Right lobe of liver (tissue), 6 donors: Measurements from ENCODE around the gene BICRA. TPM values are rescaled to one million over a fixed set of nuclear protein-coding genes. Genes with fewer than 3 reads are reported as not detected.

Experiments used
- ATAC-seq, 4 donors: fragments of 200-7000 bp; cut with Tn5 transposase; one replicate each; pipeline ENCODE4 v1.9.1; 2020; ENCODE audit warnings: mild to moderate bottlenecking in 4 of 4, moderate library complexity in 4 of 4
- DNase-seq, 3 donors: peaks; one replicate each; pipeline ENCODE4 v3.0.0-alpha.2; 2020
- H3K27ac ChIP-seq, 3 donors: fragments of 200-600 bp; one replicate each; pipeline ENCODE4 v1.8.0; 2022
- H3K27me3 ChIP-seq, 2 donors: fragments of 200-600 bp; one replicate each; pipeline ENCODE4 v1.8.0; 2022
- H3K36me3 ChIP-seq, 4 donors: fragments of 200-600 bp; sonication (generic) in 1 of 4; one replicate each; pipeline versions ENCODE4 v1.5.1 to v1.8.0; 2017 to 2022; ENCODE audit warnings: control low read depth in 1 of 4
- H3K4me1 ChIP-seq, 4 donors: fragments of 200-600 bp; sonication (generic) in 1 of 4; one replicate each; pipeline versions ENCODE4 v1.5.1 to v1.8.0; 2017 to 2022; ENCODE audit warnings: control low read depth in 1 of 4
- H3K4me3 ChIP-seq, 3 donors: fragments of 200-600 bp; one replicate each; pipeline ENCODE4 v1.8.0; 2022
- H3K9me3 ChIP-seq, 4 donors: fragments of 200-600 bp; sonication (generic) in 1 of 4; one replicate each; pipeline versions ENCODE4 v1.5.1 to v1.8.0; 2017 to 2022; ENCODE audit warnings: control low read depth in 1 of 4
- CTCF ChIP-seq, 4 donors: fragments of 200-600 bp in 3 of 4; fragments of 450-650 bp in 1 of 4; IDR thresholded peaks; one replicate each; pipeline versions ENCODE4 v1.5.1 to v1.8.0; 2016 to 2022; ENCODE audit warnings: antibody characterized with exemption in 4 of 4, mild to moderate bottlenecking in 2 of 4
- POLR2A ChIP-seq: fragments of 450-650 bp; IDR thresholded peaks from one replicate; pipeline ENCODE4 v1.6.1; 2017; ENCODE audit warnings: antibody characterized with exemption, mild to moderate bottlenecking
- WGBS: methylation state at CpG from one replicate; pipeline ENCODE4 v1.1.6; 2018; ENCODE audit warnings: low coverage, low lambda C conversion rate; ENCODE audit not compliant: insufficient coverage; ENCODE audit errors: missing lambda C conversion rate; 5-methylcytosine and 5-hydroxymethylcytosine counted together
- intact Hi-C, 2 donors: fragments of 100-400 bp; cut with DNase I; formaldehyde crosslinking; loops; one replicate each; pipeline versions ENCODE4 v1.11.2 to v1.14.1; 2022
- long read RNA-seq: library from polyadenylated mRNA; unstranded; transcript quantifications from one replicate; pipeline ENCODE4 v2.0.0, GENCODE V29; 2019
- total RNA-seq, 6 experiments: library from RNA; depleted of rRNA in 2 of 6; stranded (reverse); fragments of >200 nt in 2 of 6; fragmentation: NEBNext Ultra II Directional in 3 of 6; extraction: Animal tissue kit (Norgen Biotek cat#: 25700) in 3 of 6; gene quantifications; one replicate each; pipeline versions ENCODE4 v1.1.0 to v1.2.4, GENCODE V29; 2016 to 2023
- donor health status: DM: no; HTN: yes; CAD: no.
- donor health status: DM: no; HTN: no; CAD: no.
- donor health status: DM: no; HTN: no; CAD: no.
- donor health status: DM: no; HTN: yes; CAD: no.
- donor health status: DM: no; HTN: yes; CAD: no.

The BICRA gene
- 1 to 10 TPM; 3.7 to 7.3 (median 6.4) TPM for total RNA-seq
- long read RNA-seq = 0 reads

- WGBS = under 1% methylated on average over 25 of the region's 94 CpGs
- Histone ChIP-seq H3K4me1 (peaks cover 0 to 19% (median 8%) of the 10 kb centered on the region in 4 donors), H3K9me3 (no peaks in the 10 kb centered on the region), H3K36me3 (no peaks in the 10 kb centered on the region), H3K27me3 (no peaks in the 10 kb centered on the region), H3K27ac (peak within 1 kb of the TSS; percentile 97 to 99 (median 98)), H3K4me3 (peak within 1 kb of the TSS; percentile 99)
- intact Hi-C loops = no loop called here
- DNase-seq (peak; percentile 81 to 87 (median 83)), ATAC-seq (peak; percentile 49 to 65 (median 56))
- TF ChIP-seq CTCF (IDR thresholded peaks at IDR 0.05) = no peak
- no peak for TF ChIP-seq POLR2A
Observed at GRCh38 chr19:47608969-47609905, at the start of gene BICRA. BICRA (plus strand) TSS chr19:47609134; CDS start chr19:47673575, 64,441 bp downstream.

- Histone ChIP-seq H3K36me3 (no peaks in the 10 kb centered on the region), H3K27me3 (no peaks in the 10 kb centered on the region), H3K27ac (no peak overlapping the region), H3K9me3 (no peaks in the 10 kb centered on the region), H3K4me1 (peaks cover 0 to 7% (median 0%) of the 10 kb centered on the region in 4 donors), H3K4me3 (no peak overlapping the region)
- no peak for DNase-seq
- no peak for TF ChIP-seq POLR2A
- no peak for TF ChIP-seq CTCF (IDR thresholded peaks at IDR 0.05)
- 89% methylated on average over 2 of the region's 2 CpGs for whole genome bisulfite sequencing
- no peak for ATAC-seq
- intact Hi-C loops = no loop called here
Observed at GRCh38 chr19:47560999-47561398, 47.9 kb upstream of the BICRA start.

- DNase-seq = no peak
- ATAC-seq = no peak
- H3K4me3 ChIP-seq = no peak overlapping the region
- peaks cover 0 to 7% (median 0%) of the 10 kb centered on the region in 4 donors for H3K4me1 ChIP-seq
- no peaks in the 10 kb centered on the region for H3K36me3 ChIP-seq
- no peaks in the 10 kb centered on the region for H3K9me3 ChIP-seq
- H3K27ac ChIP-seq = no peak overlapping the region
- WGBS = 91% methylated on average over 6 of the region's 7 CpGs
- intact Hi-C loops = no loop called here
- TF ChIP-seq POLR2A (no peak), CTCF (IDR thresholded peaks at IDR 0.05) (no peak)
- H3K27me3 ChIP-seq = no peaks in the 10 kb centered on the region
Observed at GRCh38 chr19:47561440-47562057, 47.4 kb upstream of the BICRA start.

GRCh38 chr19:47564081-47564480, 44.9 kb upstream of the BICRA start:
- Histone ChIP-seq H3K27me3 (no peaks in the 10 kb centered on the region), H3K4me3 (no peak overlapping the region), H3K4me1 (peaks cover 0 to 7% (median 0%) of the 10 kb centered on the region in 4 donors), H3K36me3 (no peaks in the 10 kb centered on the region), H3K9me3 (no peaks in the 10 kb centered on the region), H3K27ac (no peak overlapping the region)
- intact Hi-C loops = no loop called here
- ATAC-seq (peak; percentile 79 to 87 (median 84)), DNase-seq (no peak)
- TF ChIP-seq CTCF (IDR thresholded peaks at IDR 0.05) (no peak), POLR2A (no peak)
- WGBS = 68% methylated on average over 3 of the region's 3 CpGs
